SJSA1 (cell line): ENCODE measurements around the gene LYSMD3. TPM values are rescaled to one million over a fixed set of nuclear protein-coding genes. Genes with fewer than 3 reads are reported as not detected.

ENCODE experiments used
- total RNA-seq: library from RNA; depleted of rRNA; stranded (reverse); fragments of >200 nt; shearing (Covaris generic); gene quantifications from 2 replicates; pipeline ENCODE4 v1.2.3, GENCODE V29; 2014; rRNA removed

LYSMD3 gene
- total RNA-seq, 1 experiment from 2014 or later = 20.0 TPM

Other genes with a start within 250 kb of the LYSMD3 start
- gene CETN3, start 119.8 kb downstream of the LYSMD3 start, total RNA-seq = 23.8 and 75.7 TPM in 2 replicates
- gene MBLAC2, start 54.8 kb downstream of the LYSMD3 start, total RNA-seq = 3.1 and 3.3 TPM in 2 replicates
- gene POLR3G, start 54.7 kb downstream of the LYSMD3 start, total RNA-seq = 2.5 and 5.0 TPM in 2 replicates
- 0.13 TPM in 1 of 2 replicates, not detected in the other for gene ADGRV1, start 29.2 kb upstream of the LYSMD3 start, total RNA-seq